ENCODE data around the gene ANO10.

ANO10 gene

GRCh38 chr3:43644443-43644842, 22.6 kb upstream of the ANO10 start:
- FAIRE-seq: no peak
- TF ChIP-seq POLR2A (IDR thresholded peaks at IDR 0.05; ENCODE audit: low read depth, low read length): no peak
- no peak for TF ChIP-seq POLR2AphosphoS5 (IDR thresholded peaks at IDR 0.05; ENCODE audit: low read depth, low read length)
- TF ChIP-seq TAF1 (IDR thresholded peaks at IDR 0.05; ENCODE audit: borderline replicate concordance, low read depth, low read length): no peak
- DNase-seq (ENCODE audit: insufficient read length): no peak

DNA sequence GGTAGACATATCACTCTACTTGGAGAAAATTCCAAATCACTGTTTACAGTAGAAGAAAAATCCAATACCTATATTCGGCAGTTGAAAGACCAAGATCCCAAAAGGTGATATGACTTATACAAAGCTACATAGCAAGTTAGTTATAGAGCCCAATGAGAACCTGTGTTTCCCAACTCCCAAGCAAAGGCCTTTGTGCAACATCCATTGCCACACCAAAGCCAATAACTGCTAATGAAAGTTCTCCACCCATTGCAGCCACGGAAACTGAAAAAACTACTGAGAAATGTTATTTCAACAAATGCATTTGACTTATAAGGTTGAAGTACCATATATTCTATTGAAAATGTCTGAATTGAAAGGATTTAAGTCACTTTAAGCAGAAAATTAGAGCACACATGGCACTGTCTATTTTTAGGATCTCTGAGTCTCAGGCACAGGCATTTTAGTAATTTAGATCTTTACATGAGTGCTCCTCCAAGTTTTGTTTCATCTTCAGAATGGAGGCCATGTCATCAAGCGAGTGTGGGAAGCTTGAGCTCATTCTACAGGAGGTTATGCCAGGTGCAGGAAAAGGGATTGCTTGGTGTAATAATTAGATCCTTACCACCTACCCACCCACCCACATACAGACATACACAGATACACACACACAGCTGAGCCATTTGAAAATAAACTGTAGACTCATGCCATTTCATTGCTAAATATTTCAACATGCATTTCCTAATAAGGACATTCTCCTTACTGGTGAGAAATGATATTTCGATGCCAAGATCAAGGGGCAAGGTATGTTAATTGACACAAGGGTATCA, 19.7 kb upstream of the ANO10 start:
- DNase-seq (ENCODE audit: insufficient read length): no peak
- FAIRE-seq: no peak
- TF ChIP-seq POLR2A (IDR thresholded peaks at IDR 0.05; ENCODE audit: low read depth, low read length) (no peak), POLR2AphosphoS5 (IDR thresholded peaks at IDR 0.05; ENCODE audit: low read depth, low read length) (no peak), TAF1 (IDR thresholded peaks at IDR 0.05; ENCODE audit: borderline replicate concordance, low read depth, low read length) (no peak)

- DNase-seq (ENCODE audit: insufficient read length) (no peak), FAIRE-seq (no peak)
- TF ChIP-seq POLR2A (IDR thresholded peaks at IDR 0.05; ENCODE audit: low read depth, low read length) (no peak), TAF1 (IDR thresholded peaks at IDR 0.05; ENCODE audit: borderline replicate concordance, low read depth, low read length) (no peak), POLR2AphosphoS5 (IDR thresholded peaks at IDR 0.05; ENCODE audit: low read depth, low read length) (no peak)
These were observed 18.9 kb upstream of the ANO10 start for GRCh38 chr3:43640681-43641080.

DNA sequence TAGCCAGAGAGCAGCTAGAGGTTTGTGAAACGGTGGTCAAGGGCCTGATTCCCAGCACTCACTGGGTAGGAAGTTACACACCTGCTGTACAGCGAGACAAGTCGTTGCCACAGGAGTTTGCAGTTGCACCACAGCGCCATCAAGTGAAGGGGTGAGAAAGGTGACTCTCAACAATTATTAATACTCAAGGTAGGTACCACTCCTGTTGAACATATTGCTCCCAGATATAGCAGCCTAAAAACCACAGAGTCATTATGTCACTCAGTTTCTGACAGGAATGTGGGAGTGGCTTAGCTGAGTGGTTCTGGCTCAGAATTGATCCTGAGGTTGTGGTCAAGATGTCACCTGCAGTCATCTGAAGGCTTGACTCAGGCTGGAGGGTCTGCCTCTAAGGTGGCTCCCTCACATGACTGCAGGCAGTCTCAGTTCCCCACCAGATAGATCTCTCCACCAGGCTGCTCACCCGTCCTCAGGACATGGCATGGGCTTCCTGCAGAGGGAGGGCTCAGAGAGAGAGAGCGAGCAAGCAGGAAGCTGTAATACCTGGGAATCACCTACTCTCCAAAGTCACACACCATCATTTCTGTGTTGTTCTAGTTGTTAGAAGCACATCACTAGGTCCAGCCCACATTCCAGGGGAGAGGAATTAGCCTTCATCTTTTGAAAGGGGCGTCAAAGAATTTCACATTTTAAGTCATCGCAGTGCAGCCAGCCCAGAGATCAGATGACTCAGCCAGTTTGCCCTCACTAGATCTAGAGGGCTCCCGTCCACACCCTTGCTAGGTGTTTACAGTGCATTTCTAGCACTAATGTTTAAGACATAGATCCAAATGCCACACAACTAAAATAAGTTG, 17.0 kb upstream of the ANO10 start:
- DNase-seq (ENCODE audit: insufficient read length) (no peak), FAIRE-seq (no peak)
- no peak for TF ChIP-seq POLR2AphosphoS5 (IDR thresholded peaks at IDR 0.05; ENCODE audit: low read depth, low read length)
- no peak for TF ChIP-seq TAF1 (IDR thresholded peaks at IDR 0.05; ENCODE audit: borderline replicate concordance, low read depth, low read length)
- TF ChIP-seq POLR2A (IDR thresholded peaks at IDR 0.05; ENCODE audit: low read depth, low read length): no peak

- FAIRE-seq (no peak), DNase-seq (ENCODE audit: insufficient read length) (no peak)
- TF ChIP-seq TAF1 (IDR thresholded peaks at IDR 0.05; ENCODE audit: borderline replicate concordance, low read depth, low read length) (no peak), POLR2A (IDR thresholded peaks at IDR 0.05; ENCODE audit: low read depth, low read length) (no peak), POLR2AphosphoS5 (IDR thresholded peaks at IDR 0.05; ENCODE audit: low read depth, low read length) (no peak)
These were observed 15.9 kb upstream of the ANO10 start for GRCh38 chr3:43637702-43638101.

DNA sequence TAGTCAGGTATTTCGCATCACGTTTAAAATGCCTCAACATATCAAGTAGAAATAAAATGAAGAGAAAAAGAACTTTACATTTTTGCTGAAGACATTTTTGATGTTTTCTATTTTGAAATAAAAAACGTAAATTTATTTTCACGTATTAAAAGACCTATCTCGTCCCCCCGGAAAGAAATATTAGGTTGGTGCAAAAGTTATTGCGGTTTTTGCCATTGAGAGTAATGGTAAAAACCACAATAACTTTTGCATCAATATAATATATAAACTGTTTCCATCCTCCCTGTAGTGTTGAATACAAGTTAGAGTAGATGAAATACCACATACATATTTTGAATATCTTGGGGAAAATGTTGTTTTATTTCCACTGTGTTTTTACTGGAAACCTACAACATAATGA, 11.2 kb upstream of the ANO10 start:
- FAIRE-seq (no peak), DNase-seq (ENCODE audit: insufficient read length) (no peak)
- no peak for TF ChIP-seq POLR2AphosphoS5 (IDR thresholded peaks at IDR 0.05; ENCODE audit: low read depth, low read length)
- TF ChIP-seq TAF1 (IDR thresholded peaks at IDR 0.05; ENCODE audit: borderline replicate concordance, low read depth, low read length): no peak
- no peak for TF ChIP-seq POLR2A (IDR thresholded peaks at IDR 0.05; ENCODE audit: low read depth, low read length)

DNA sequence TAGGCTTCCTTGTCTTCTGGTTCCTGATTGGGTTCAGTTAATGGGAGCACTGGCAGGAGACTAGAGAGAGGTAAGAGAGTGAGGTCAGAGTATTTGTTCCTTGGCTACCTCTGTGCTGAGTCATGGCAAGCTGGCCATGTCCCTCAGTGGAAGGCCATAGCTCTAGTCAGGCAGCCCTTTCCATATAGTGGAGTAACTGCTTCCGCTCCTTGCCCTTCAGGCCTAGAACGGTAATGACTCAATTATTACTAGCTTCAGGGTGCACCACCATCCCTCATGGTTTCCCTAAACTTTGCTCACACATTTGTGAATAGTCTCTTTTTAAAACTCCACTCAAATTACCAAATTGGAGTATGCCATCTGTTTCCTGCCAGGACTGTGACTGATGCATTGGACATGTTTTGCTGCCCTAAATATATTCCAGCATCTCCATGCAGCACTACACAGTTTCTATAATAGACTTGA, 10.5 kb upstream of the ANO10 start:
- DNase-seq (ENCODE audit: insufficient read length) (no peak), FAIRE-seq (no peak)
- no peak for TF ChIP-seq POLR2A (IDR thresholded peaks at IDR 0.05; ENCODE audit: low read depth, low read length)
- TF ChIP-seq POLR2AphosphoS5 (IDR thresholded peaks at IDR 0.05; ENCODE audit: low read depth, low read length): no peak
- TF ChIP-seq TAF1 (IDR thresholded peaks at IDR 0.05; ENCODE audit: borderline replicate concordance, low read depth, low read length): no peak

DNA sequence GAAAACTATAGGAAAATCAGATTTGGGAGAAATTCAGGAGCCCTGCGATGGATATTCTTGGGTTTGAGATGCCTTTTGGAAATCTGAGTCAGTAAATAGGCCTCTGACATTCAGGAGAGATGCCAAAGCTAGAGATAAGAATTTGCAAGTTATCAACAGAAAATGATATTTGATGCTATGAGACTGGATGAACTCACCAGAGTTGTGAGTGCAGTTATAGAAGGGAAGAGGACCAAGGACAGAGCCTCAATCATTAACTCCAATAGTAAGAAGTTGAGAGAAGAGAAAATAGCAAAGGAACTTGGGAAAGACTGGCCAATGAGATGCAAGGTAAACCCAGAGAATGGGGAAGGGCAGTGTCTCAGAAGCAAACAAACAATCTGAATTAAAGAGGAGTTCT, 7.9 kb upstream of the ANO10 start:
- FAIRE-seq (no peak), DNase-seq (ENCODE audit: insufficient read length) (no peak)
- TF ChIP-seq TAF1 (IDR thresholded peaks at IDR 0.05; ENCODE audit: borderline replicate concordance, low read depth, low read length): no peak
- TF ChIP-seq POLR2AphosphoS5 (IDR thresholded peaks at IDR 0.05; ENCODE audit: low read depth, low read length): no peak
- no peak for TF ChIP-seq POLR2A (IDR thresholded peaks at IDR 0.05; ENCODE audit: low read depth, low read length)

DNA sequence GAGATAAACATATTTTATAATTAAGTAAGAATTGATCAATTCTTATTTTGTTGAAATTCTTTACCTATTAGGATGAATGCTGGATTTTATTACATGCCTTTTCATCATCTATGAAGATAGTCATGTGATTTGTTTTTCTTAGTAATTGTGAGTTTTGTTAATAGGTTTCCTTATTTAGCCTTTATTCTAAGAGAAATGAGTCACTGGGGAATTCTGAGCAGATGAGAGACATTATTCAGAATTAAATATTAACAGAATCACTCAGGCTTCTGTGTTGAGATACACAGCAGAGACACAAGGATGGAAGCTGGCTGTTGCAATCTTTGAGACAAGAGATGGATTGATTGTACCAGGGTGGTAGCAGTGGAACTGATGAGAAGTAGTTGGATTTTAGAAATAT, 7.4 kb upstream of the ANO10 start:
- no peak for FAIRE-seq
- TF ChIP-seq POLR2AphosphoS5 (IDR thresholded peaks at IDR 0.05; ENCODE audit: low read depth, low read length): no peak
- TF ChIP-seq POLR2A (IDR thresholded peaks at IDR 0.05; ENCODE audit: low read depth, low read length): no peak
- TF ChIP-seq TAF1 (IDR thresholded peaks at IDR 0.05; ENCODE audit: borderline replicate concordance, low read depth, low read length): no peak
- no peak for DNase-seq (ENCODE audit: insufficient read length)

DNA sequence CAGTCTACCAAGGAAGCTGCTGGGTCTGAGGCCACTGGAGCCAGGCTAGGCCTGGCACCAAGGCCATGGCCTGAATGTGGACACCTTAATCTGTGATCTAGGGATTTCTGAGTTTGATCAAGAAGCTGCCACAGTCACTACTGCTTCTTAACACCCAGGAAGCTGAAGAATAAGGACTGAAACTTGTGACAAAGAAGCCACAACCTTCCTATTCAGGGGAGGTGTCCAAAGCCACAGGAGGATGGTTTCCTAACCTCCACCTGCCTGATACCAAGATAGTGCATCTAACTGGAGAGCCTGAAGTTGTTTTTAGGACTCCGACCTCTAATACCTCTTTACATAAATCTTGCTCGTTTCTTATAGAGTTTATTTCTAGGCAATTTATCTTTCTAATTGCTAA, 5.5 kb upstream of the ANO10 start:
- TF ChIP-seq POLR2A (IDR thresholded peaks at IDR 0.05; ENCODE audit: low read depth, low read length) (no peak), TAF1 (IDR thresholded peaks at IDR 0.05; ENCODE audit: borderline replicate concordance, low read depth, low read length) (no peak), POLR2AphosphoS5 (IDR thresholded peaks at IDR 0.05; ENCODE audit: low read depth, low read length) (no peak)
- FAIRE-seq (no peak), DNase-seq (ENCODE audit: insufficient read length) (no peak)

DNA sequence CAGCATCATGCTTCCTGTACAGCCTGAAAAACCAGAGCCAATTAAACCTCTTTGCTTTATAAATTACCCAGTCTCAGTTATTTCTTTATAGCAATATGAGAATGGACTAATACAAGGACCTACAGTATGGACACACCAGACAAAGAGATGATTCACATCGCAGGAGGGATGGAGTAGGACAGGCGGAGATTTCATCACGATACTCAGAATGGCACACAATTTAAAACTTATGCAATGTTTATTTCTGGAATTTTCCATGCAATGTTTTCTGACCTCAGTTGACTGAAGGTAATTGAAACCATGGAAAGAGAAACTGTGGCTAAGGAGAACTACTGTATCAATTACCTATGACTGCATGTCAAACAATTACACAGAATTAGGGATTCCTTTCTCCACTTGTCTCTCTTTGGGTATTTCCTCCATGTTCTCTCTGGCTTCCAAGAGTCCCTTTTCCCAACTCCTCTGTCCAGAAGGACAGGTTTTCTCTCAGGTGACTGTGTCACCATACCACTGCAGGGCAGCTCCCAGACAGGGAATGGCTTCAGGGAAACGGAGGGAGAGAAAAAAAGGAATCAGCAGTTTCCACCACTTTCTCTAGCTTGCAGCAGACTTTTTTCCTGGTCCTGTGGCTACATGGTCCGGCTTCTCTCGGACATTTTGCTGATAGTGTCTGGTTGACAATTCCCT, 3.0 kb upstream of the ANO10 start:
- no peak for TF ChIP-seq POLR2AphosphoS5 (IDR thresholded peaks at IDR 0.05; ENCODE audit: low read depth, low read length)
- TF ChIP-seq POLR2A (IDR thresholded peaks at IDR 0.05; ENCODE audit: low read depth, low read length): no peak
- no peak for TF ChIP-seq TAF1 (IDR thresholded peaks at IDR 0.05; ENCODE audit: borderline replicate concordance, low read depth, low read length)
- DNase-seq (ENCODE audit: insufficient read length) (no peak), FAIRE-seq (no peak)
